NCI-H2227 (cell line): Measurements from ENCODE around the gene CDC14B.
"Not testable (repeated sequence)": the region's sequence is repeated elsewhere in the genome, so short reads cannot be mapped to it uniquely, and the experiment has no call there.

Experiments used
- DNase-seq: peaks from one replicate; lab custom pipeline; 2025; ENCODE audit not compliant: unreplicated experiment; lab: John Stamatoyannopoulos, UW

Gene CDC14B

GRCh38 chr9:96551403-96551802 lies 68.2 kb downstream of the CDC14B start:
- DNase-seq: no peak

DNA sequence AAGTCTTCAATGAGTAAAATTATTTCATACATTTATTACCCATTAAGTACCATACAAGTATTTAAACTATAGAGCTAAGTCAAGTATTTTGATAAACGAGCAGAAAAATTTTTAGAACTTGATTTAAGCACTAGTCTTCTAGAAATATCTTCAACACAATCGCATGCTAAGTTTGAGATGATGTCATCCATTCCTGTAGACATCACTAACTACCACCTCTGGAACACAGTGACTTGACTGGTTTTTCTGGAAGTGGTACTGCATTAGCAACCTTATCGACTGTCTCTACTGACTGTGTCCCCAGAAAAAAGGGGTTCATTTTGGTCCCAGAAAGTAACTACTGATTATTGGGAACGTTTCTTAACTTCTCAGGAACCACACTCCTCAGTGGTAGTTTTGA lies 69.0 kb downstream of the CDC14B start:
- no peak for DNase-seq

GRCh38 chr9:96543131-96543530 lies 76.5 kb downstream of the CDC14B start:
- not testable (repeated sequence) for DNase-seq

- DNase-seq: no peak
Measured at GRCh38 chr9:96540106-96540505, 79.5 kb downstream of the CDC14B start.

DNA sequence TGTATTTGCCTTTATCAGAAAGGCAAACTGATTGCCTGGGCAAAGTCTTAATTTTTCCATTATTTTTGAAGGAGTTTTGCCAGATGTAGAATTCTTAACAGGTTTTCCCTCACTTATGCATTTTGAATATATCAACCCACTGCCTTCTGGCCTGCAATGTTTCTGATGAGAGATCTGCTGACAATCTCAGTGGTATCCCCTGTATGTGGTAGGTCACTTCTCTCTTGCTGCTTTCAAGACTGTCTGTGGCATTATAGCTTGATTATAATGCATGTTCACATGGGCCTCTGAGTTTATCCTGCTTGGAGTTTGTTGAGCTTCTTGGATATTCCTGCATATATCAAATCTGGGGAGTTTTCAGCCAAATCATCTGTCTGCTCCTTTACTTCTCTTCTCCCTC lies 87.5 kb downstream of the CDC14B start:
- DNase-seq: no peak

DNA sequence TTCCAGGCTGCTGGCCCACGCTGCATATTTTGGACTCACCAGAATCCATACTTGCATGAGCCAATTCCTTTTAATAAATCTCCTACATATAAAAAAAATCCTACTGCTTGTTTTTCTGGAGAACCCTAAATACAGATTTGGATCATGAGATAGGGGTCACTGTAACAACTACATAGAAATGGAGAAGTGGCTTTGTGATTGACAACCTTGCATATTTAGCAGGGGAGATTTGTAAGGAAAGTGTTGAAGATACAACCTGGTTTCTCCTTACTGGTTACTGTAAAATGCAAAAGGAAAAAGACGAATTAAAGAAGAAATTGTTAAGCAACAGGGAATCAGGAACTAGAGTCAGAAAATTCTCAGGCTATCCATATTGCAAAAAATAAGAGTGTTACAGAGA lies 94.9 kb downstream of the CDC14B start:
- DNase-seq: no peak

DNA sequence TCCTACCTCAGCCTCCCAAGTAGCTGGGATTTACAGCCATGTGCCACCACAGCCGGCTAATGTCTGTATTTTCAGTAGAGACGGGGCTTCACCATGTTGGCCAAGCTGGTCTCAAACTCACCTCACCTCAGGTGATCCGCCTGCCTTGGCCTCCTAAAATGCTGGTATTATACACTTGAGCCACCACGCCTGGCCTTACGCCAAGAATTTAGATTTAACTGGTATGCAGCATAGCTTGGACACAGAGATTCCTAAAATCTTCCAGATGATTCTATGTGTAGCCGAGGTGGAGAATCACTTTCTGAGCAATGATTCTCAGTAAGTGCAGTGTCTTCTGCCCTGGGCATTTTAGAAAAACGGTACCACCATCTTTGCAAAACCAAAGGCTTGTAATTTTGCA lies 95.6 kb downstream of the CDC14B start:
- no peak for DNase-seq

DNA sequence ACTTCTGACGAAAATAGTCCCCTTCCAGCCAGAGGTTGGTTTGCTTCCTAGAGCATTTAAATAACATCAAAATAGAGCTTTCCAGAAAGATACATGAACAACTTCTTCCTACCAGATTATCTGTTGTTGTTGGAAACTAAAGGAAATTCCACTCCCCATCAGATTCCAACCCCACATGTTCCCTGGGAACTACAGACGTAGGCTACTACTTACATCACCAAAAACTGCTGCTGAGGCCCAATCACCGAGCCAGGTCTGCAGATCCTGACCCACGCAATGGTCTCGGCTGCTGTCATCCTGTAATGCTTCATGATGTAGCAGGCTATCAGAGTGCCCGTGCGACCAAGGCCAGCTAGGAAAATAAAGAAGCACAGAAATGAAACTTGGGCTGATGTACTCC lies 96.3 kb downstream of the CDC14B start:
- no peak for DNase-seq

GRCh38 chr9:96522366-96522765 lies 97.3 kb downstream of the CDC14B start:
- DNase-seq: no peak

DNA sequence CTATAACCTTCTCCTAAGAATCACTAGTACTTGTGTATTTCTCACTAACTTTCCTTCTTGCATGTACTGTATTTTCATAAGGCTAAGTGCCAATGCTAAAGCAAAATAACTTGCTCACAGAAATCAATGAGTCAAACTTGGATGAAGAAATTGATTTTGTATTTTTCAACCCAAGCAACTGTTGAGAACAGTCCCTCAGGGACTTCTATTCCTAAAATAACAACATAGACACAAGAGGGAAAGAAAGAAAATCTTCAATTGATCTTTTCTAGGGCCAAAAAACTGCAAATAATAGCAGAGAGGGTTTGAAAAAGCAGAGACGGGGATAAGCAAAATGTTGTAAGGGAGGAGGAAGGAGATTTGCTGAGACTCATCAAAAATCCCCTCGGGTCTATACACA lies 99.9 kb downstream of the CDC14B start:
- DNase-seq: no peak

DNA sequence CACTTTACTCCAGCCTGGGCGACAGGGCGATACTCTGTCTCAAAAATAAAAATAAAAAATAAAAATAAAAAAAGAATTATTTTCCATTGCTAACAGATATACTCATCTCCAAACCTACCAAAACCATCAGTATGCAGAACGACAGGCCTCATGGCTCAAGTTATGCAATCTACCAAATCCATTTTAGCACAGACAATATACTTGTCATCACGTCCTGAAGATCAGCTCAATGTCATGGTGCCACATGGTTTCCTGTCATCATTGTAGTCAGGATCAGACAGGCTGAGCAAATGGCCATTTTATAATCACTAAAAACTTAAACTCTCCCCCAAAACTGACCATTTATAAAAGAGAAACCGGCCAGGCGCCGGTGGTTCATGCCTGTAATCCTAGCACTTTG lies 100.5 kb downstream of the CDC14B start:
- DNase-seq: no peak

- no peak for DNase-seq
Measured at GRCh38 chr9:96515621-96516470, 103.8 kb downstream of the CDC14B start.

DNA sequence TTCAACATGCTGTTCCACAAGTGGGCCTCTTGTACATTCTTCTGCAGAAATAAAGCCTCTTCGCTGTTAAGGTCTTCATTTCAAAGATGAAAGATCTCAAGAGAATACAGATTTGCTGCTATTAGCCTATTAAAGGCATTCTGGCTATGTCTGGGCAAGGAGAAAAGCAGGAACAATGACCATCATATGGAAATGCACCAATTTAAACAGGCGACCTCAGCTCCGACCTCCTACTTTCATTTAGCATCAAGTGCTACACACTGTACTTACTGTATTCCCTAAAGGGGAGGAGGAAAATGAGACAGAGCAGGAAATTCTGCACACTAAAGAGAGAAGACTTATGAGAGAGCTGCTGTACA lies 104.9 kb downstream of the CDC14B start:
- no peak for DNase-seq

DNA sequence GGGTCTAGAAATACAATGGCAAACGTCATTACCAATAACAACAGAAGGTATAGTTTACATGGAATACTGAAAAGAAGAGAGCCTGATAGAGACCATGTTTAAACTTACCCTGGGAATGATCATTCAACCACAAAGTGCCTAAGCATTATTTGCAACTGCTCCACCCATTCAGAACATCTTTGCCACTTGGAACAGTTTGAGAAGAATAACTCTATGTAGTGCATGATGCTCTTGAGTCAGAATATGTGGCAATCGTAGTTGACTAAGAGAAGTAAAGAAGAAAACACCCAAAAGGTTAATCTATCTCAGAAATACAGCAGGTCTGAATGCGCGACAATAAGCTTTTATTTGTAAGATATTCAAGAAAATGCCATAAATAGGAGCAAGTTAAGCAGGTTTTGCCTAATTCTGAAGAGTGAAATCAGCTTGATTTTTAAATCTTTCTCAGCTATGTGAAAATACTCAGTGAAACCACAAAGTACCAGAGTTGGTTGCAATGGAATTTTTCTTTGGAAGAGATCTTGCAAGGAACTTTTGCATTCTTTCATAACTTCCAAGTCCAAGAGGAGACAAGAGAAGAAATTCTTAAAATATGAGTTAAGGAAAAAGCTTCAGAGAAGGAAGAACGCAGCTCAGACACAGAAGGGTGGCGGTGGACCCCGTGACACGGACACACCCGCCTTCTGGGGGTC lies 105.4 kb downstream of the CDC14B start:
- no peak for DNase-seq

DNA sequence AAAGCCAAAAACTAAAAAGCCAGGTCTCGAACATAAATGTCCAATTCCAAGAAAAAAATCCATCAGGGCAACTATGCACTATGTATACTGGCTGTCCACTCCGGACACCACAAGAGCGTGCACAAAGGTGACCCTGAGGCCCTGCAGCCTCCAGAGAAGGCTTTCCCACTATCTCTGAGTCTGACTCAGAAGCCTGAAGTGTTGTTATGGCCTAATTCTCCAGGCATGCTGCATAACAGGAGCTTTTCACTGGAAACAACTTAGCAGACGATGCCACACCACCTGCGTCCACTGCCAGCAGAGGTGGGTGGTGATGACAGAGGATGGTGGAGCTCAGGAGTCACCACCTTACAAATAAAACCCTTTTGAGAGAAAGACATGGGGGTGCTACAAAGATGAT lies 106.0 kb downstream of the CDC14B start:
- DNase-seq: no peak

GRCh38 chr9:96512240-96512639 lies 107.4 kb downstream of the CDC14B start:
- DNase-seq: no peak

GRCh38 chr9:96510258-96510657 lies 109.4 kb downstream of the CDC14B start:
- DNase-seq: no peak

DNA sequence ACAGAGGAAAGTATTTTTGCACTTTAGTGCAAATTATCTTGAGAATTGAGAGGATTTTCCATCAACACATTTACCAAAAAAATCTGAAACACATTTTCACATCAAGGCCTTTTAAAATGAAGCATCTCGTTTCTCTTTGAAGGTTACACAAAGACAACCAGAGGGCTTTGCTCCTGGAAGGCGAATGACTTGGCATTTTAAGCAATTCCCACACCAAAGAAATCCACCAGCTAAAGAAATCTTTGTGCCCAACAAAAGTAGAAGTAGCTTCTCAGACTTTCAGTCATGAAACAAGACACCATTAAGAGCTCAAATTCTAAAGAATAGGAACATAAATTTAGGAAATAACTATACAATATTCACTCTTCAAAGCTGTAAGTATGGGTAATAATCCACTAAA lies 109.8 kb downstream of the CDC14B start:
- no peak for DNase-seq

DNA sequence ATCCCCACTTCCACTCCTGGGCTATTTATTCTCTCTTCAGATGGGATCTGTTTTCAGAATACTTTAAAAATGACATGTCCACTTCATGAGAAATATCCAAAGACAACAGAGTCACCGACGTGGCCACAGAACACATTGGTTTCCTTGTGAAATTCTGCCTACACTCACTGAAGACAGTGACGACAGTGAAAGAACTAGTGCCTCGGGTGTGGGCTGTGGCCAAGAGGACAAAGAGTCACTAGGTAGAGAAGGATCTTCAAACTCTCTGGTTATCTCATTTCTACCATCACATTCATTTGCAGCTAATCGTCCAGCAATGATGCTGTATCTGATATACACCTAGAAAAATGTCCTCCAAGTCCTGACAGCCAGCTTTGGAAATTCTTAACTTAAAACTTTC lies 110.6 kb downstream of the CDC14B start:
- no peak for DNase-seq

- DNase-seq: no peak
Measured at GRCh38 chr9:96508227-96508940, 111.3 kb downstream of the CDC14B start.

DNA sequence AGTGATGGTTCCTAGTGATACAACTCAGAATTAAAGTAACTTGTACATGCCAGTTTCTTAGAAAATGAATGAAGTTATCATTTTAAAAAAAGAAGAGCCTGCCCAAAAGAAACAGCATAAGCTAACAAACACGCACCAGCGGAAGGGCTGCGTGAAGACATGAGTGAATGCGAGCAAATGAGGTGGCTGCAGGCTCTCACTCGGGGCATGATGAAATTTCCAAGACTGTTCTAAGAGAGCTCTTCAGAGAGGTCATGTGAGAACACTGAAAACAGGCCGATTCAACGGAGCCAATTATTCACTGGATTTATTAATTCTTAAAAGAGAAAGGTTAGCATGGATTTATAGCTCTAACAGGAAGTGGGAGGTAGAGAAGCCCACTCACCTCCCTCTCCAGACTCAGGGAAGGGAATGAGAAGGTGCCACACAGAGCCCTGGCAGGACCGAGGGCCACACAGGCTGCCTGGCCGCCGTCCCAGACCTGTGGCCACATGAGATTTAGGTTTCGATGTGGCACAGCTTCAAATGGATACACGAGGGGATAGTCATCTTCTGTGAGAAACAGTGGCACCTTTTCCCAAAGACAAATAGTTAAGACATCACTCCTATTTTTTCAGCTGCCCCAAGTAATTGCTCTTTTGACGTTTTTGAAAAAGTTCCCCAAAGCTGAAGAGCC lies 114.2 kb downstream of the CDC14B start:
- DNase-seq: no peak
